GM18505 (cell line): ENCODE data around the gene PNPLA5.
"Not testable (repeated sequence)": the region's sequence is repeated elsewhere in the genome, so short reads cannot be mapped to it uniquely, and the experiment has no call there.

ENCODE experiments used
- ATAC-seq: cut with Tn5 transposase; IDR thresholded peaks from one replicate; pipeline ENCODE4 v1.9.1; 2021; ENCODE audit not compliant: unreplicated experiment
- POLR2A ChIP-seq: IDR thresholded peaks from 4 replicates; pipeline ENCODE4 v1.6.1; 2011; ENCODE audit warnings: borderline replicate concordance; ENCODE audit not compliant: insufficient read depth, insufficient read length; ENCODE audit errors: extremely low read depth

Gene PNPLA5

DNA sequence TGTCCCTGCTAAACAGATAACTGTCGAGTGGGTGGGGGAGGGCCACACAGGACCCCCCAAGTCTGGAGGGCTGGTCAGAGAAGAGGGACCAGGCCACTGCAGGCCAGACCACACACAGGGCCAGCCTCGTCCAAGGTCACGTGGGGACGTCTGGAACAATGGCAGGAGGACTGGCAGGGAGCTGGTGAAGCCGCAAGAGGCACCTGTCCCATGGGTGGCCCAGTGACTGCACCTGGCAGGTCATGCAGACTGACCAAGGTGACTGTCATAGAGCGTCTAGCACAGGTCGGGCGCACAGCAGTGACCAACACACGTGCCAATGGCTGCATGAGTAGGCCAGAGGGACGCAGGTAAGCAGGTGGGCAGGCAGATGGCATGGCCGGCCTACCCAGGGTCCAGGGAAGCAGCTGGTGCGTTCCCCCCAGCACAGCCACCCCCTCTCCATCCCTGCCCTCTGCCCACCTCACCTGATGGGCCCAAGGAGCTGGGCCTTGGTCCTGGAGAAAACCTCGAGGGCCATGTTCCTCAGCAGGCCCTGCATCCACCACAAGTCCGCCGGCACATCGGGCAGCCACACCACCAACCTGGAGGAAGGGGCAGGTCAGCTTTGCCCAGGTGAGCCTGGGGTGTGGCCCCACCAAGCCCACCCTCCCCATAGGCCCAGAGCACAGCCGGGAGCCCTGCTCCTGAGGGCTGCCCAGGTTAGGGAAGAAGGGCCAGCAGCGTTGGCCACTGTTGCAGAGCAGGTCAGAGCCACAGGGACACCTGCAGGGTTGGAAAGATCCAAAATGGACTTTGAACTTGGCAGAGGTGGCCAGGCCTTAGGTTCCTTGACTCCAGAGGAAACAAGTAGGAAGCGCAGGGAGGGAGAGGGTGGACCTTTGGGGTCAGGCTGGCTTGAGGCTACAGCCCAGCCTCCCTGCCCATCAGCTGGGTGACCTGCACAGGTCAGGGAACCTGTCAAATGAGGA is 10.4 kb downstream of the PNPLA5 start:
- TF ChIP-seq POLR2A = no peak
- no peak for ATAC-seq

DNA sequence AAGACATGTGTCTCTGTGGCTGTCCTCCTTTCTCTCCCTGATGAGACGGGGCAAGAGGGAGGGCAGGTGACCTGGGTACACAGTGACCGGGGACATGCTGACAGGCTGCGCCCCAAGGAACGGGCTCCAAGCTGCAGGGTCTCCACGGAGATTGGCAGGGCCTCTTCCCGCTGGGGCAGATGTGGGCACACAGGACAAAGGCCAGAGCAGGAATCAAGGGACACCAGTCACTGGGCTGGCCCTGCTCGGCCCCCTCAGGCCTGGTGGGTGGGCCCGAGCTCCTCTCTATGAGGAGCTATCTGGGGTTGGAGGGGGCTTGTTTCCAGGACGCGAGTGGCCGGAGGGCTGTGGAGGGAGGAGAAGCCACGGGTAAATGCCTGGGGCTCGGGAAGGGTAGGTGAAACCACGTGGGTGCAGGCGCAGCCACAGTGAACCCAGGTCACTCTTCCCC is 11.2 kb downstream of the PNPLA5 start:
- no peak for ATAC-seq
- no peak for TF ChIP-seq POLR2A

- ATAC-seq = no peak
- TF ChIP-seq POLR2A = no peak
Observed at GRCh38 chr22:43879901-43880540, 11.8 kb downstream of the PNPLA5 start.

DNA sequence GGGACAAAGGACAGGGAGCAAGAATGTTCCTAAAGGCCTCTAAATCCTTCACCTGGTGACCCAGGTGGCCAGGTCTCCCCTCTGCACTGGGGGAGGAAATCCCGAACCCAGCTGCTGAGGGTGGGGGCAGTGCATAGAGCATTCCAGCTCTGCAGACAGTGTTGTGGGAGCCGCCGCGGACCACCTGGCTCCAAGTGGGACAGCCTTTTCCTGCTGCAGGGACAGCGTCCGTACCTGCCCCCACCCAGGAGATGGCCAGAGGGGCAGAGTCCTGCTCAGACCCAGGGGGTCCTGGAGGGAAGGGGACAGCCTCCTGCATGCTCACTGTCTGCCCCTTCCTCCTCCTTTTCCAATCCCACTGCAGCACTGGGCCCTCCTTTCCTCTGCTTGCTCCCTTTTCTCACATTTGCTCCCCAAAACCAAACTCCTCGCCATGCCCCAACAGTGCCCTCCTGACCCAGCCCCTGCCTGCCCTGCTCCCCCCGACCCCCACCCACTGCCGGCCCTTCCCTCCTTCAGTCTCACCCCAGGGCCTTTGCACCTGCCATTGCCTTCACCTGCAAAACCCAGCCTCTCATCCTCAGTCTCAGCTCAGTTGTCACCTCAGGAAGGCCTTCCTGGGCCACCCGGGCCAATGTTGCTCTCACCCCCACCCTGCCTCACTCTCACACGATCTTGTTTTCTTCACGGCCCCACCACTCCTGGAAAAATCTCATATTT is 12.8 kb downstream of the PNPLA5 start:
- no peak for TF ChIP-seq POLR2A
- ATAC-seq = no peak

- ATAC-seq = no peak
- no peak for TF ChIP-seq POLR2A
Observed at GRCh38 chr22:43878079-43878795, 13.6 kb downstream of the PNPLA5 start.

- TF ChIP-seq POLR2A = no peak
- ATAC-seq = no peak
Observed at GRCh38 chr22:43876866-43877509, 14.8 kb downstream of the PNPLA5 start.

- ATAC-seq = no peak
- TF ChIP-seq POLR2A = no peak
Observed at GRCh38 chr22:43869799-43870198, 22.0 kb downstream of the PNPLA5 start.

GRCh38 chr22:43869001-43869400 is 22.8 kb downstream of the PNPLA5 start:
- ATAC-seq = not testable (repeated sequence)

DNA sequence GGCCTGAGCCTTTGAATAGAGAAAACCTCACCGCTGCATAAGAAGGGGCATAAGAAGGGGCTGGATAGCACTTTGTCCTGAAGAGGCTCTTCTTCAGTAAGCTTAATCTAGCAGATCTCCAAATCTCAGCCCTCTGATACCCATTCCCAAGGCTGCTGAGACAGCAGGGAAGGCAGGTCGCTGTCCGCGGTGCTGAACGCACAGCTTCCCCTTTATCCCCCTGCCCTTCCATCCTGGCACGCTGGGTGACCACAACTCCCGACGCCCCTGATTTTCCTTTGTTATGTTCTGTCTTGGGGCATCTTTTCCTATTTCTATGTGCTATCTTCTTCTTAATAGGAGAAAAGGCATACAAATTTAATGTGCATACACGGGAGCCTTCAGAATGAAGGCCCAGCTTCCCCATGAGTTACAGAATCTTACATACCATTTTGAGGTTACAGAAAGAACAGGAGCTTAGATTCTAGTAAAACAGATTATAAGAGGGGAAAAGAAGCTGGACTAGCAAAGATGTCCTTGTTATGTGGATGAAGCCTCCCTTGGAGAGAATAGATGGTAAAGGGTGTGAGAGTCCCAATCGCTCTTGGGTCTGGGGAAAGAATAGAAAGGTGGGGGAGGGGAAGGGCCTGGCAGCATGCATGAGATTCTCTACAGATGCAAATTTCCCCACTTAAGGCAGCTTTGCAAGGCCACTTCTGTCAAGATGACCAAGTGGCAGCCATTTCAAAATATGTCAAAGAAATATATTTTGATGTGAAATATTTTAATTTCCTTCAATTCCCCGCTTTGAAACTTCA is 23.8 kb downstream of the PNPLA5 start:
- no peak for TF ChIP-seq POLR2A
- no peak for ATAC-seq

- no peak for TF ChIP-seq POLR2A
- no peak for ATAC-seq
Observed at GRCh38 chr22:43862882-43863202, 29.0 kb downstream of the PNPLA5 start.

DNA sequence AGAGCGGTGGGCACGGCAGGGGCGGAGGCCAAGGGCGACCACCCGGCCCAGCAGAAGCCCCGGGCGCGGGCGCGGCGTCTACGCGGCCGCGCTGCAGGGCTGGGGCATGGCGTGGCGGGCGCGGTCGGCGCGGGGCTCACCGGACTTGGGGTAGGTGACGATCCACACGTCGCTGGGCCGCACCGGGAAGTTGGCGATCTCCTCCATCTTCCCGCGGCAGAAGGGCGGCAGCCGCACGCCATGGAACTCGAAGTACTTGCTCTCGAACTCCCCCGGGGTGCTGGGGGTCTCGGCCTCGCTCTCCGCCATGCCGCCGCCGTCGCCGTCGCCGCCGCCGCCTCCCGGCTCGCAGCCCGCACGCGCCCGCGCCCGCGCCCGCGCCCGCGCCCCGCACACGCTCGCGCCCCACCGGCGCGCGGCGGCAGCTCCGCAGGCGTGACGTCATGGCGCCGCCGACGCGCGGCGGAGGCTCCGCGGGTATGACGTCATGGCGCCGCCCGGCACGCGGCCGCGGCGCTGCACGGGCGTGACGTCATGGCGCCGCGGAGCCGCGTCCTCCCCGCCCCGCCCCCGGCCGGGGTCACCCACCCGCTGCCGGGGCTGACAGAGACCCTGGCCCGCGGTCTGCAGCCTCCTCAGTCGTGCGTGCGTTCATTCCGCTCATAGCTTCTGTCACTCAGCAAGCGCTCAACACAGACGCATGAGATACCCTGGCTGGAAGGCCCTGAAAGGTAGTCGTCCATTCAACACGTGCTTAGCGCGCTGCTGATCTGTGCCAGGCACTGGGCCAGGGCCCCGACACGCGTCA is 29.5 kb downstream of the PNPLA5 start, which contains the start of gene SULT4A1:
SULT4A1 (minus strand) TSS at position 440 of the 808 bp plus-strand sequence; CDS start at position 309, 131 bp downstream.
- no peak for ATAC-seq
- no peak for TF ChIP-seq POLR2A
